Measurements from ENCODE around the gene GP9.
A peak's percentile ranks its signal among the peaks of the same experiment; 100 is the strongest.

DNA sequence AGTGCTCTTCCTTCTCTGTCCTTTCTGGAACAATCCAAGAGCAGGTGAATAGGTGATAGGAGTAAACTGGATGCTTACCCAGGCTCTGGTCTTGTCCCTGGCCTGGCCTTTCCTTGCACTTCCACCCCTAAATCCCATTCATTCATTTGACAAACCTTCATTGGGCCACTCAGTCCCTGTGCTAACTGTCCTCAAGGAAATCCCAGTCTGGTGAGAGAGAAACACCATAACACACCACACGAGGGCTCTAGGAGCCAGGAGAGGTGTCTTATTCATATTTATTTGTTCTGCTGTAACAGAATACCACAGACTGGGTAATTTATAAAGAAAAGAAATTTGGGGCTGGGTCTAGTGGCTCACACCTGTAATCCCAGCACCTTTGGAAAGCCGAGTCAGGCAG, 36.7 kb upstream of the GP9 start:
- TF ChIP-seq, protein P1, sequence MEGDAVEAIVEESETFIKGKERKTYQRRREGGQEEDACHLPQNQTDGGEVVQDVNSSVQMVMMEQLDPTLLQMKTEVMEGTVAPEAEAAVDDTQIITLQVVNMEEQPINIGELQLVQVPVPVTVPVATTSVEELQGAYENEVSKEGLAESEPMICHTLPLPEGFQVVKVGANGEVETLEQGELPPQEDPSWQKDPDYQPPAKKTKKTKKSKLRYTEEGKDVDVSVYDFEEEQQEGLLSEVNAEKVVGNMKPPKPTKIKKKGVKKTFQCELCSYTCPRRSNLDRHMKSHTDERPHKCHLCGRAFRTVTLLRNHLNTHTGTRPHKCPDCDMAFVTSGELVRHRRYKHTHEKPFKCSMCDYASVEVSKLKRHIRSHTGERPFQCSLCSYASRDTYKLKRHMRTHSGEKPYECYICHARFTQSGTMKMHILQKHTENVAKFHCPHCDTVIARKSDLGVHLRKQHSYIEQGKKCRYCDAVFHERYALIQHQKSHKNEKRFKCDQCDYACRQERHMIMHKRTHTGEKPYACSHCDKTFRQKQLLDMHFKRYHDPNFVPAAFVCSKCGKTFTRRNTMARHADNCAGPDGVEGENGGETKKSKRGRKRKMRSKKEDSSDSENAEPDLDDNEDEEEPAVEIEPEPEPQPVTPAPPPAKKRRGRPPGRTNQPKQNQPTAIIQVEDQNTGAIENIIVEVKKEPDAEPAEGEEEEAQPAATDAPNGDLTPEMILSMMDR (conservative IDR thresholded peaks at IDR 0.05; ENCODE audit: low read depth, low read length): peak; percentile 47; the same call in 1 of the 2 replicates
- TF ChIP-seq EZH2 (IDR thresholded peaks at IDR 0.05; ENCODE audit: borderline replicate concordance, low read depth, low read length, poor library complexity, severe bottlenecking): no peak

All from A673 (cell line).